Stomach (tissue), 9 donors: ENCODE results near the gene ETS1. TPM values are rescaled to one million over a fixed set of nuclear protein-coding genes. Genes with fewer than 3 reads are reported as not detected.

ENCODE experiments used
- DNase-seq, 2 donors: peaks; one replicate each; pipeline versions ENCODE4 v3.0.0 to v3.0.0-alpha.2; 2013 to 2019
- H3K27ac ChIP-seq, 5 donors: fragments of 200-600 bp in 4 of 5; sonication (generic) in 4 of 5; one replicate each; pipeline ENCODE4 v1.5.1; 2013 to 2019; ENCODE audit warnings: mild to moderate bottlenecking in 1 of 5, moderate library complexity in 1 of 5
- H3K27me3 ChIP-seq, 3 donors: fragments of 200-600 bp; sonication (generic); one replicate each; pipeline ENCODE4 v1.5.1; 2017 to 2019; ENCODE audit warnings: mixed run types in 1 of 3
- H3K36me3 ChIP-seq, 4 donors: fragments of 200-600 bp; sonication (generic); 1 replicate in 3 of 4; 2 replicates in 1 of 4; pipeline ENCODE4 v1.5.1; 2016 to 2019
- H3K4me1 ChIP-seq, 4 donors: fragments of 200-600 bp; sonication (generic); one replicate each; pipeline ENCODE4 v1.5.1; 2016 to 2019
- H3K4me3 ChIP-seq, 4 donors: fragments of 200-600 bp; sonication (generic) in 3 of 4; one replicate each; pipeline ENCODE4 v1.5.1; 2016 to 2019; ENCODE audit warnings: mild to moderate bottlenecking in 1 of 4
- H3K9me3 ChIP-seq, 4 donors: fragments of 200-600 bp; sonication (generic); one replicate each; pipeline ENCODE4 v1.5.1; 2016 to 2019
- CTCF ChIP-seq, 7 experiments: fragments of 450-650 bp in 4 of 7; fragments of 200-600 bp in 3 of 7; sonication (generic) in 3 of 7; IDR thresholded peaks; one replicate each; pipeline ENCODE4 v1.5.1; 2016 to 2019; ENCODE audit warnings: antibody characterized with exemption in 7 of 7, control low read depth in 2 of 7, mild to moderate bottlenecking in 1 of 7
- EP300 ChIP-seq: sonication (generic); formaldehyde crosslinking; IDR thresholded peaks from one replicate; pipeline ENCODE4 v1.6.1; 2017; ENCODE audit warnings: antibody characterized with exemption
- POLR2A ChIP-seq, 4 donors: fragments of 450-650 bp; IDR thresholded peaks; one replicate each; pipeline ENCODE4 v1.6.1; 2016; ENCODE audit warnings: antibody characterized with exemption in 4 of 4, control low read depth in 2 of 4, mild to moderate bottlenecking in 1 of 4, moderate library complexity in 1 of 4
- POLR2AphosphoS5 ChIP-seq, 3 donors: sonication (generic); formaldehyde crosslinking; IDR thresholded peaks; one replicate each; pipeline ENCODE4 v1.6.1; 2016; ENCODE audit warnings: antibody characterized with exemption in 3 of 3
- WGBS, 5 donors: extraction: QIAGEN DNeasy Blood & Tissue Kit in 3 of 5; methylation state at CpG; one replicate each; pipeline versions ENCODE4 v1.1.5 to v1.1.7; 2013 to 2018; 5-methylcytosine and 5-hydroxymethylcytosine counted together
- intact Hi-C: fragments of 100-400 bp; cut with DNase I; formaldehyde crosslinking; loops from one replicate; pipeline ENCODE4 v1.15.1; 2023; ENCODE audit warnings: low total_unique reads
- polyA plus RNA-seq, 3 donors: library from polyadenylated mRNA; stranded (reverse); fragments of 200-250 nt; gene quantifications; one replicate each; pipeline ENCODE4 v1.2.3, GENCODE V29; 2013
- total RNA-seq, 5 donors: library from RNA; depleted of rRNA; stranded (reverse); fragments of >200 nt; gene quantifications; one replicate each; pipeline versions ENCODE4 v1.1.0 to v1.2.3, GENCODE V29; 2014 to 2016
- donor health status: healthy with polysubstance abuse.
- donor health status: Bipolar disorder and iron deficiency.
- donor health status: healthy.

The ETS1 gene
- total and polyA plus RNA-seq, 8 donors, result 7.0 to 72.5 (median 22.5) TPM

- Histone ChIP-seq H3K4me1 (peaks cover 0 to 14% (median 3%) of the 10 kb centered on the region in 4 donors), H3K36me3 (no peaks in the 10 kb centered on the region), H3K9me3 (no peaks in the 10 kb centered on the region), H3K27me3 (no peaks in the 10 kb centered on the region), H3K27ac (no peak overlapping the region), H3K4me3 (no peak overlapping the region)
- intact Hi-C loops, result no loop called here
- DNase-seq, result peak in 1 of 2 donors; percentile 72
- TF ChIP-seq POLR2A (IDR thresholded peaks at IDR 0.05) (no peak), EP300 (no peak), CTCF (IDR thresholded peaks at IDR 0.05) (no peak), POLR2AphosphoS5 (IDR thresholded peaks at IDR 0.05) (no peak)
- 70 to 84% (median 77%) methylated on average over 4 to 7 of the region's 7 CpGs for WGBS, 5 donors
Observed at GRCh38 chr11:128616161-128616560, 28.8 kb upstream of the ETS1 start.

GRCh38 chr11:128615612-128616011 lies 28.3 kb upstream of the ETS1 start:
- no peak for TF ChIP-seq POLR2A (IDR thresholded peaks at IDR 0.05)
- no peak for TF ChIP-seq EP300
- no peak for TF ChIP-seq POLR2AphosphoS5 (IDR thresholded peaks at IDR 0.05)
- TF ChIP-seq CTCF (IDR thresholded peaks at IDR 0.05), result no peak
- no peaks in the 10 kb centered on the region for H3K36me3 ChIP-seq
- intact Hi-C loops, result no loop called here
- DNase-seq, result peak in 1 of 2 donors; percentile 1
- no peaks in the 10 kb centered on the region for H3K27me3 ChIP-seq
- H3K27ac ChIP-seq, result no peak overlapping the region
- WGBS, 5 donors, result 93 to 95% (median 94%) methylated on average over 7 of the region's 7 CpGs
- peaks cover 0 to 19% (median 7%) of the 10 kb centered on the region in 4 donors for H3K4me1 ChIP-seq
- no peak overlapping the region for H3K4me3 ChIP-seq
- no peaks in the 10 kb centered on the region for H3K9me3 ChIP-seq

GRCh38 chr11:128615076-128615475 lies 27.7 kb upstream of the ETS1 start:
- Histone ChIP-seq H3K4me1 (peaks cover 0 to 22% (median 7%) of the 10 kb centered on the region in 4 donors), H3K36me3 (no peaks in the 10 kb centered on the region), H3K9me3 (no peaks in the 10 kb centered on the region), H3K27me3 (no peaks in the 10 kb centered on the region), H3K4me3 (no peak overlapping the region), H3K27ac (no peak overlapping the region)
- intact Hi-C loops, result no loop called here
- peak in 1 of 2 donors; percentile 11 for DNase-seq
- 74 to 84% (median 79%) methylated on average over 11 of the region's 11 CpGs for WGBS, 5 donors
- no peak for TF ChIP-seq EP300
- no peak for TF ChIP-seq CTCF (IDR thresholded peaks at IDR 0.05)
- TF ChIP-seq POLR2AphosphoS5 (IDR thresholded peaks at IDR 0.05), result no peak
- no peak for TF ChIP-seq POLR2A (IDR thresholded peaks at IDR 0.05)

GRCh38 chr11:128614026-128614425 lies 26.7 kb upstream of the ETS1 start:
- TF ChIP-seq EP300 (no peak), CTCF (IDR thresholded peaks at IDR 0.05) (no peak), POLR2A (IDR thresholded peaks at IDR 0.05) (no peak), POLR2AphosphoS5 (IDR thresholded peaks at IDR 0.05) (no peak)
- Histone ChIP-seq H3K4me3 (no peak overlapping the region), H3K36me3 (no peaks in the 10 kb centered on the region), H3K9me3 (no peaks in the 10 kb centered on the region), H3K27ac (no peak overlapping the region), H3K4me1 (peaks cover 0 to 22% (median 9%) of the 10 kb centered on the region in 4 donors), H3K27me3 (no peaks in the 10 kb centered on the region)
- peak in 1 of 2 donors; percentile 6 for DNase-seq
- intact Hi-C loops, result no loop called here
- 84 to 98% (median 87%) methylated on average over 6 of the region's 6 CpGs for WGBS, 5 donors
